OCI-LY1 (cell line): ENCODE measurements around the gene MAP2K7.

ENCODE experiments used
- CTCF ChIP-seq: fragments of 200-600 bp; sonication (generic), shearing (Covaris generic); IDR thresholded peaks from 2 replicates; pipeline ENCODE4 v1.5.1; 2017; ENCODE audit warnings: mild to moderate bottlenecking, antibody characterized with exemption, low read length, moderate library complexity, mixed read lengths
- EZH2 ChIP-seq: fragments of 200-600 bp; sonication (generic), shearing (Covaris generic); IDR thresholded peaks from 2 replicates; pipeline ENCODE4 v1.8.0; 2017; ENCODE audit warnings: borderline replicate concordance, mixed run types, mild to moderate bottlenecking, antibody characterized with exemption, low read length, moderate library complexity, mixed read lengths

GRCh38 chr19:7910321-7911161 lies 6.9 kb downstream of the MAP2K7 start:
- TF ChIP-seq CTCF = no peak
- no peak for TF ChIP-seq EZH2
